Stimulated activated CD8-positive, alpha-beta memory T cell treated with anti-CD3 and anti-CD28 coated beads, Interleukin-15, amount 100 ng/mL, for 24 hours (primary cell): ENCODE results near the gene PKD1.
"Not testable (repeated sequence)": the region's sequence is repeated elsewhere in the genome, so short reads cannot be mapped to it uniquely, and the experiment has no call there.

Source experiments
- DNase-seq: peaks from one replicate; pipeline ENCODE4 v3.0.0-alpha.2; 2020; ENCODE audit warnings: low read depth

The PKD1 gene

DNA sequence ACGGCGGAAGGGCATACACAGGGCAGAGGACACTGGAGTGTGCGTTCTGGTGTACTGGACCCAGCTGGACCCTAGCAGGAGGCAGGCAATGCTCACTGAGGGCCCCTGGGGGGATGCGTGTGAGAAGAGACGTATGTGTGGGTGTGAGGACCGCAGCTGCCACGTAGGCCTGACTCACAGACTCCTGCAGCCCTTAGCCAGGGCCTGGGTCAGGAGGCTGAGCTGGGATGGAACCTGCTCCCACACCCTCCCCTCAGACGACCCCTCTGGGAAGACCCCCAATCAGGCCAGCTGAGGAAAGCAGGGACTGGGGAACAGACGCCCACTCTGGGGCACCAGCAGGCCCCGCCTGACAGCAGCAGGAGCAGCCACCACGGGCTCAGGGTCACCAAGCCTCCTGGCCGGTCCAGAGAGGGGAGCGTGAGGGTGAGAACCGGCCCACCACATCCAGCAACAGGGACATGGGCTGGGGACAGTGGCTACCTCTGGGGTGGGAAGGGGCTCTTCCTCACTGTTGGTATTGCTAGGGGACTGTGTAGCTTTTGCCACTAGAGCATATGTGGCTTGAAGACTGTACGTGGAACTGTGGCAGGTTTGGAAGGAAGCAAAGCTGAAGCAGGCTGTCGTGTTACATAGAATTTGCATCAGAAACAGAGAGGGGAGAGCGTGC, 28.4 kb downstream of the PKD1 start:
- DNase-seq = not testable (repeated sequence)

GRCh38 chr16:2106211-2106610, 29.5 kb downstream of the PKD1 start:
- DNase-seq = not testable (repeated sequence)

DNA sequence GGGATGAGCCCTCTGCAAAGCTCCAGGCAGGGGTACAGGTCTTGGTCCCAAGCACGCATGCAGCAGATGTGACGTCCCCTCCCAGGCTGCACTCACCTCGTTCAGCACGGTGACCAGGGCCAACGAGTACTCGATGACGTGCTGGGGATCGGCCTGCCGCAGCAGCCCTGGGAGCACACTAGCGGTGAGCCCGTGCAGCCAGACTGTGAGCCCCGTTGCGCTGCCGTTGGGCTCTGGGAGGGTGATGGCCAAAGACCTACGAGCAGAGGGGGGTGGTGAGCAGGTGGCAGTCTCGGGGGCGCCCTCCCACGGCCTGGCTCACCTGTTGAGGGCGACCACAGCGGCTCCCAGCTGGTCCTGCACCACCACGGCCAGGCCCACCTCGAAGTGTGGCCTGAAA, 29.9 kb downstream of the PKD1 start:
- DNase-seq = not testable (repeated sequence)

GRCh38 chr16:2105291-2105690, 30.4 kb downstream of the PKD1 start:
- DNase-seq = not testable (repeated sequence)

DNA sequence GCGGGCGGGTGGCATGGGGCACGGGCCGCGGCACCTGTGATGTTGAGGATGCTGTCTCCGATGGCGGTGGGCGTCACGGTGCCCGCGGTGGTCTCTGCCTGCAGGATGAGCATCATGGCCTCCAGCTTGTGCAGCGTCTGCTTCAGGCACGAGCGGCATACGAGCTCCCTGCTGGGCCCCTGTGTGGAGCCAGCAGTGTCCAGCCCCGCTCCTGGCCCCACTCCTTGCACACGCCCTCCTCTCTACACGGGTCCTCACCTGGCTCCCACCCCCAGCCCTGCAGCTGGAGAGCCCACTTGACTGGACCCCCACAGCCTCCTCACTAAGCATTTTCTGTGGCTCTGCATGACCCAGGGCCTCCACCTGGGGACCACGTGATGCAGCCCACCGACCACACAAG, 31.2 kb downstream of the PKD1 start:
- DNase-seq = not testable (repeated sequence)

- no peak for DNase-seq
These were observed 33.2 kb downstream of the PKD1 start for GRCh38 chr16:2102471-2102870.

DNA sequence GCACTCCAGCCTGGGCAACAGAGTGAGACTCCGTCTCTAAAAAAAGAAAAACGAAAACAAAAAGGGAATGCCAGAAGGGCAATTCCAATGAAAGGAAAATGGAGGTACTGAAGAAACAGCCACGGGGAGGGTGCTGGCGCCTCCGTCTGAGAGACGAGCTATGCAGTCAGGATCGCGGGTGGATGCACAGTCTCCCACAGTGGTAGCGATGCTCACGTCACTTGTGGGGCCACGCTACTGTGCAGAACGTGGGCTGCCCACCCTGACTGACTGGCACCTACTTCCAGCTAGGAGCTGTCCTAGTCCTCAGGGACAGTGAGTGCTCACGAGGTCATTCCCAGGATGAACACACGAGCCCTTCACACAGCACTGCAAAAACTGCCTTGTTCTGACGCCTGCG, 34.1 kb downstream of the PKD1 start:
- not testable (repeated sequence) for DNase-seq

- DNase-seq = not testable (repeated sequence)
These were observed 38.0 kb downstream of the PKD1 start for GRCh38 chr16:2097689-2098088.

- DNase-seq = no peak
These were observed 38.7 kb downstream of the PKD1 start for GRCh38 chr16:2096853-2097595.

DNA sequence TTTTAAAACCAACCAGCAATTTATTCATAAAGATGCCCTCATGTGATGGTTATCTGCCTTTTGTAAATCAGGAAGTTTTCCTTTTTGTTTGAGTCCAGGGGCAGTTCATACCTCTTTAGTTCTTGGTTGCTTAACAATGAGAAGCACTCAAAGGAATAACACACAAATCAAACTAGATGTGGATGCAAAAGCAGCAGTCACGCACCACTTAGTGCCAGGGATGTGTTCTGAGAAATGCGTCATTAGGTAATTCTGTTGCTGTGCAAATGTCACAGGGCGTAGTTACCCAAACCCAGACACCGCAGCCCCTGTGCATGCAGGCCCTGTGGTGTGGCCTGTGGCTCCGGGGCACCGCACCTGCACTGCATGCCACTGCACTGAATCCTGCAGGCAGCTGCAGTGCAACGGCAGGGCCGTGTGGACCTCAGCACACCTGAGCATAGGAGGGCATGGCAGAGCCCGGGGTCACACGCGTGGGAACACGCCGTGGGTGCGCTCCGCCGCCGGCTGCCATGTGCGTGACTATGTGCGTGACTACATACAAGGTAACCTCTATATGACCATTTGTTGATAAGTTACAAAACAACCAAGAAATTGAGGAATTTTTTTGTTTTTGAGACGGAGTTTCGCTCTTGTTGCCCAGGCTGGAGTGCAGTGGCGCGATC, 39.6 kb downstream of the PKD1 start:
- no peak for DNase-seq

DNA sequence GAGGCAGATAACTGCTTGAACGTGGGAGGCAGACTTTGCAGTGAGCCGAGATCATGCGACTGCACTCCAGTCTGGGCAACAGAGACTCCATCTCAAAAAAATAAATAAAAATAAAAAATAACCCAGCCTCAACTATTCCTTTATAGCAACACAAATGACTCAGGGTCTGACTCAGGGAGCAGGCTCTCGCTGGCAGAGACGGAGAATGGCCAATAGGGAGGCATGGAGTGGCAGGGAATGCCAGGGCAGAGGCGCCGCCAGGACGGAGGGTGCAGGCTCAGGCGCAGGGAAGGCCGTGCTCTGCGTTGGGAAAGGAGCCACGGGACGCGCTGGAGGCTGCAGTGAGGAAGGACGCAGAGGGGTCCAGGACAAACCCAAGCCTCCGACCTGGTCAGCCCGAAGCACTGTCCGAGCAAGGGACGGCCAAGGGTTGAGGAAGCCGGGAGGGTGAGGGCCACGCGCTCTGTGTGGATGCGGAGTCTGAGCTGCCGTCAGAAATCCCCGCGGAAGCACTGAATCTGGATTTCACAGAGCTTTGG, 40.3 kb downstream of the PKD1 start:
- no peak for DNase-seq

GRCh38 chr16:2093793-2094192, 41.9 kb downstream of the PKD1 start:
- DNase-seq = no peak

DNA sequence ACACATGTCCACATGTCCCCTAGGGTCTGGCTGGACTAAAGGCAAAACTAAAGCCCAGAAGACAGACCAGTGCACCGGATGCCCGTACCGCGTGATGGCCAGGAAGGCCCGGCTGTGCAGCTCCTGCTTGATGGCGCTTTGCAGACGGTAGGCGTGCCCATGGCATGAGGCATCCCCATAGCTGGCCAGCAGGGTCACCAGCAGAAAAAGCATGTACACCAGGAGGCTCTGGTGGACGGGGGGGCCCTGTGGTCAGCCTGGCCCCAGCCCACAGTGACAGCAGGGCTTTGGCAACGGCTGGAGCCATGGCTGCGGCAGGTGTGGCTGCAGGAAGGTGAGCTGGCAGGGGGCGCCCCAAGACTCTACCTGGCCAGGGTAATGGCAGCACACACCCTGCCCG, 42.8 kb downstream of the PKD1 start:
- DNase-seq = no peak

DNA sequence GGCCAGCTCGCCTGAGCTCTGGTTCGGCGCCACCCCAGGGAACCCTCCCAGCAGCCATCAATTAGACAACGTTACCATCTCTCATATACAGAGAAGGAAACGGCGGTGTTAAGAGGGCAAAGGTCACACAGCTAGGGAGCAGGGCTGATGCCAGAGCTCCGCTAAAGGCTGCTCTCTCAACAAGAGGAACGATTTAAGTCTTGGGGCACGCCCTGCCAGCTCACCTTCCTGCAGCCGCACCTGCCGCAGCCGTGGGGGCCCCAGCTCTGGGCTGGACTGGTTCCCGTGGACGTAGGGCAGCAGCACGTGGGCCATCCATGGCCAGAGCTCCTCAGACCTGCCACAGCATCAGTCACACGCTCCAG, 43.5 kb downstream of the PKD1 start:
- no peak for DNase-seq

- DNase-seq = no peak
These were observed 44.0 kb downstream of the PKD1 start for GRCh38 chr16:2091547-2092255.

GRCh38 chr16:2090777-2091546, 44.7 kb downstream of the PKD1 start:
- DNase-seq = no peak

DNA sequence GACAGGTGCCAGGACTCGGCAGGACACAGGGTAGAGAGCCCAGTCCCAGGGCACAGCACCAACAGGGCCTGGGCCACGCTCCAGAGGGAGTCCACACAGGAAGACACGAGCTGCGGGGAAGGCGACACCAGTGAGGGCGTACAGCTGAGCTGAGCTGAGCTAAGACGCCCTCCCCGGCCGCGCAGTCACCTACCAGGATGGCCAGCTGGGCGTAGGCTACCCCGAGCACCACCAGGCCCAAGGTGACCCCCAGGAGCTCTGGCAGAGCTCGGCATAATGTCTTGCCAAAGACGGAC, 45.3 kb downstream of the PKD1 start:
- no peak for DNase-seq

DNA sequence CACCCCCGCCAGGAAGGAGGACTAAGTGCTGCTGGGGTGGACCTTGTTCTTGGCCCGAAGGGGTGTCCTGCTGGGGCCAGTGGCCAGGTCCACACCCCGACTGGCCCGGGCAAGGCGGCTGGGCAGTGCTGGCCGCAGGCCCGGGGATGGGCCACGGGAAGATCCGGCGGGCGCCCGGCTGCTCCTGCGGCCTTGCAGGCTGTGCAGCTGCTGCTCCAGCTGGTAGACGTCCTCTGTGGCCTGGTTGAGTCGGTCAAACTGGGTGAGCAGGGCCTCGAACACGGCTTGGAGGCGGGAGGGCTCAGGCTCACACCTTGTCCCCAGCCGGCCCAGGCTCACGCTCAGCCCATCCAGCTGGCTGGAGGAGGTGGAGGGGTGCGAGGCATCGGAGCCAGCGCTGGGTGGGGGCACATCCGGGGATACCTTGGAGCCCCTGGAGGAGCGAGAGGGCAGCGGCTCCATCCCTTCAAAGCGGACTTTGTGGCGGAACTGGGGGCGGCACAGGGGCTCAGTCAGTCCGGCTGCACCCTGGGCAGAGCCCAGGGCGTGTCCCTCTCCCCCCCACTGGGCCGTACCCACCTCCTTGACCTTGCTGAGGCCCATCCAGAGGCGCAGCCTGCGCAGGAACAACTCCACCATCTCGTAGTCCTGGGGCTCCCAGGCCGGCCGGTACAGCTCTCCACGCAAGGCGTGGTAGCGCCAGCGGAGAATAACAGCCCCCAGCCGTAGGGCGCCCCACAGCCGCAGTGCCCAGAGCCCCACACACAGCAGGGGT, 45.8 kb downstream of the PKD1 start:
- no peak for DNase-seq

GRCh38 chr16:2088759-2089358, 46.8 kb downstream of the PKD1 start:
- no peak for DNase-seq
